ENCODE data around the gene ERLIN1. TPM values are rescaled to one million over a fixed set of nuclear protein-coding genes. Genes with fewer than 3 reads are reported as not detected.

Gene ERLIN1
- polyA plus RNA-seq: 10 to 100 TPM in 2 of 4 donors, 1 to 10 TPM in 2; 6.5 to 88.5 (median 19.0) TPM
- long read RNA-seq, donor 1, full-length matches to known transcripts: 17 of 51 reads
- long read RNA-seq, donor 1, partial matches to known transcripts: 25 of 51 reads
- long read RNA-seq, donor 1, other reads (novel, unspliced or antisense): 9 of 51 reads
- long read RNA-seq, donor 2, partial matches to known transcripts: 0 of 1 reads
- long read RNA-seq, donor 2, other reads (novel, unspliced or antisense): 0 of 1 reads
- long read RNA-seq, donor 3, full-length matches to known transcripts: 3 of 3 reads
- long read RNA-seq, donor 3, partial matches to known transcripts: 0 of 3 reads
- long read RNA-seq, donor 3, other reads (novel, unspliced or antisense): 0 of 3 reads
- long read RNA-seq, donor 4: 0 reads
- long read RNA-seq, donor 5, partial matches to known transcripts: 5 of 7 reads
- long read RNA-seq, donor 5, other reads (novel, unspliced or antisense): 0 of 7 reads
- long read RNA-seq, donor 6, transcript ERLIN1-202 (12 exons, 1,453 nt): major isoform, 5 of 11 reads
- long read RNA-seq, donor 6, partial matches to known transcripts: 6 of 11 reads
- long read RNA-seq, donor 6, other reads (novel, unspliced or antisense): 0 of 11 reads
- long read RNA-seq, donor 7: 0 reads
- long read RNA-seq, donor 8, partial matches to known transcripts: 0 of 1 reads
- long read RNA-seq, donor 8, other reads (novel, unspliced or antisense): 0 of 1 reads
- long read RNA-seq, donor 9, partial matches to known transcripts: 0 of 2 reads
- long read RNA-seq, donor 9, other reads (novel, unspliced or antisense): 0 of 2 reads
- long read RNA-seq, donor 10, full-length matches to known transcripts: 7 of 13 reads
- long read RNA-seq, donor 10, partial matches to known transcripts: 0 of 13 reads
- long read RNA-seq, donor 10, other reads (novel, unspliced or antisense): 6 of 13 reads

DNA sequence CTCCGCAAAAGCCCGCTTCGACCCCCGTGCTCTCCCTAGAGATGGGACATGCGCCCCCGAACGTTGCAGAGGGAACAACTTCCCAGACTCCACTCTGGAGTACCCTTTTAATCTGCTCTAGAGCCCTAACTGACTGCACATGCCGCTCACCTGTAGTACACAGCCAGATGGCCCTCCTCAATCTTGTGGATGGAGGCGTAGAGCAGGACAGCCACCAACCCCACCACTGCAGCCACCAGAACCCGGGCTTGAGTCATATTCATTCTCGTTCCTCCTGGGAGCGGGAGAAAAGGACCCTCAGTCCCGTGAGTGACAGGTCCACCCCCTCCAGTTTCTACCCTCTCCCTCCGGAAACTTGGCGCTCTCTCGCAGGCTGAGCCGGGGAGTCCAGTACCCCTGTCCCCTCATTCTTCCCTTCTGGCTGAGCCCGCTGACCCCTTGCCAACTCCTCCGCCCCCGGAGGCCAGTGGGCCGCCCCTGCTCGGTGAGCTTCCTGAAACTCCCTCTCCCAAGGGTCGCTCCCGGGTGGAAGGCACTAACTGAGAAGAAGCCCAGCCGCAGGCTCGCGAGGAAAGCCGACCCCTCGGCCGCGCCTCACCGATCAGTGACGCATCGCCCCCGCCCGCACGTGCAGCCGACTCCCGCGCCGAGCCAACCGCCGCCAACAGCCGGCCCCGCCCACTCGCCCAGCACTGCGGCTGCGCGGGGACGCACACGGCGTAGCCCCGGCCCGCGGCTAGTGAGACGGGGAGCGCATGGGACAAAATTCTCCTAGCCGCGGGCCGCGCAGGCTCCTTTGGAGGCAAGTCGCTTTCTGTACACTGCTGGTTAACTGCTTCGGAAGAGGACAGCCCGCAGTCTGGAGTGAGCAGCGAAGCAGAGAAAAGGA is at the start of gene ERLIN1:
TSS of gene ERLIN1 (minus strand) at position 666 of the 889 bp plus-strand sequence. CDS start at position 263, 403 bp downstream.
- 0 to 1% (median 0%) methylated on average over 65 of the region's 65 CpGs for WGBS, 3 donors
- Histone ChIP-seq H3K36me3 (ENCODE audit: control insufficient read depth in 3 of 3, insufficient read depth in 2 of 3, low read depth in 1 of 3, low read length in 3 of 3) (peaks cover 0 to 16% (median 3%) of the 10 kb centered on the region in 3 donors), H3K4me3 (ENCODE audit: low read depth in 1 of 3, low read length in 3 of 3) (peak within 1 kb of the TSS; percentile 53 to 97 (median 80)), H3K9me3 (ENCODE audit: control insufficient read depth in 2 of 2, insufficient read depth in 1 of 2, low read depth in 1 of 2, low read length in 1 of 2) (no peaks in the 10 kb centered on the region), H3K27ac (ENCODE audit: low read depth in 1 of 3, low read length in 2 of 3) (peak within 1 kb of the TSS; percentile 77 to 96 (median 88)), H3K27me3 (ENCODE audit: control insufficient read depth in 3 of 3, insufficient read depth in 3 of 3, low read length in 3 of 3) (no peaks in the 10 kb centered on the region), H3K4me1 (ENCODE audit: control insufficient read depth in 3 of 3, insufficient read depth in 2 of 3, low read depth in 1 of 3, low read length in 2 of 3) (peaks cover 3 to 30% (median 9%) of the 10 kb centered on the region in 3 donors)
- FAIRE-seq (no peak), DNase-seq (peak; percentile 95 to 97)

DNA sequence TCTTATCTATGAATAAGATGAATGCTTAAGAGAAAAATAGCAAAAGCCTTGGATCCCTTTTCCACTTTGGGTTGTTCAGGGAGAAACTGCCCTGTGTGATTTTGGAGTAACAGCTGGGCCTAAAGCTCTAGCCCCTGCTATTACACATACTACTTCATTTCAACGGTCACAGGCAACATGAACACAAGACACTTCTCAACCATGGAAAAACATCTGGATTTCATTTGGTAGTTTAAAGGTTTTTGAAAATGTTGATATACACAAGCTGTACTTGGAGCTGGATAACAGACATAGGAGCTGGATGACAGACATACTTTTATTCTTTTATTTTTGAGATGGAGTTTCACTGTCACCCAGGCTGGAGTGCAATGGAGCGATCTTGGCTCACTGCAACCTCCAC is 46.3 kb upstream of the ERLIN1 start:
- peaks cover 0 to 2% (median 0%) of the 10 kb centered on the region in 3 donors for H3K4me1 ChIP-seq (ENCODE audit: control insufficient read depth in 3 of 3, insufficient read depth in 2 of 3, low read depth in 1 of 3, low read length in 2 of 3)
- WGBS, 3 donors: 82 to 94% (median 84%) methylated on average over 2 of the region's 2 CpGs
- H3K27ac ChIP-seq (ENCODE audit: low read depth in 1 of 3, low read length in 2 of 3): no peak overlapping the region
- H3K36me3 ChIP-seq (ENCODE audit: control insufficient read depth in 3 of 3, insufficient read depth in 2 of 3, low read depth in 1 of 3, low read length in 3 of 3): peaks cover 2 to 23% (median 14%) of the 10 kb centered on the region in 3 donors
- no peak for FAIRE-seq
- H3K4me3 ChIP-seq (ENCODE audit: low read depth in 1 of 3, low read length in 3 of 3): no peak overlapping the region
- no peaks in the 10 kb centered on the region for H3K9me3 ChIP-seq (ENCODE audit: control insufficient read depth in 2 of 2, insufficient read depth in 1 of 2, low read depth in 1 of 2, low read length in 1 of 2)
- H3K27me3 ChIP-seq (ENCODE audit: control insufficient read depth in 3 of 3, insufficient read depth in 3 of 3, low read length in 3 of 3): no peaks in the 10 kb centered on the region
- no peak for DNase-seq

DNA sequence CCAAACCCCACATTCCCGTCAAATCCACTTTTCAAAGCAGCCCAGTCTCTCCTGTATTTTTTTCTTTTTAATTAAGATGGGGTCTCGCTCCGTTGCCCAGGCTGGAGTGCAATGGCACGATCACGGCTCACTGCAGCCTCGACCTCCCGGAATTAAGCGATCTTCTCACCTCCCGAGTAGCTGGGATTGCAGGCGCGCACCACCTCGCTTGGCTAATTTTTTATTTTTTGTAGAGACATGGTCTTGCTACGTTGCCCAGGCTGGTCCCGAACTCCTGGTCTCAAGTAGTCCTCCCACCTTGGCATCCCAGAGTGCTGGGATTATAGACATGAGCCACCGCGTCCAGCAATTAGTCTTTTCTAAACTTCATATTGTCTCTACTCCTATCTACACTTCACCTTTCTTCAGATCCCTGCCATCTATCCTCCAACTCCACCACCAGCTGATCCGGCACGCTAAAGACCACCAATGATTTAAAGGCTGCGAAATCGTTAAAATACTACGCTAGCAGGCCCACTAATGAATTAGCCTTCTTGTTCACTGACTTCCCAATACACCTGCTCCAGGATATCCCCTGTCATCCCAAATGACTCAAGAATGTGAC is 44.1 kb upstream of the ERLIN1 start:
- peak overlapping the region; percentile 59 to 76 (median 70) for H3K27ac ChIP-seq (ENCODE audit: low read depth in 1 of 3, low read length in 2 of 3)
- H3K36me3 ChIP-seq (ENCODE audit: control insufficient read depth in 3 of 3, insufficient read depth in 2 of 3, low read depth in 1 of 3, low read length in 3 of 3): peaks cover 0 to 13% (median 8%) of the 10 kb centered on the region in 3 donors
- H3K9me3 ChIP-seq (ENCODE audit: control insufficient read depth in 2 of 2, insufficient read depth in 1 of 2, low read depth in 1 of 2, low read length in 1 of 2): no peaks in the 10 kb centered on the region
- WGBS, 3 donors: 60 to 65% (median 64%) methylated on average over 21 of the region's 21 CpGs
- peaks cover 0 to 2% (median 0%) of the 10 kb centered on the region in 3 donors for H3K4me1 ChIP-seq (ENCODE audit: control insufficient read depth in 3 of 3, insufficient read depth in 2 of 3, low read depth in 1 of 3, low read length in 2 of 3)
- DNase-seq (no peak), FAIRE-seq (no peak)
- H3K4me3 ChIP-seq (ENCODE audit: low read depth in 1 of 3, low read length in 3 of 3): peak overlapping the region; percentile 91 to 96 (median 92)
- no peaks in the 10 kb centered on the region for H3K27me3 ChIP-seq (ENCODE audit: control insufficient read depth in 3 of 3, insufficient read depth in 3 of 3, low read length in 3 of 3)

DNA sequence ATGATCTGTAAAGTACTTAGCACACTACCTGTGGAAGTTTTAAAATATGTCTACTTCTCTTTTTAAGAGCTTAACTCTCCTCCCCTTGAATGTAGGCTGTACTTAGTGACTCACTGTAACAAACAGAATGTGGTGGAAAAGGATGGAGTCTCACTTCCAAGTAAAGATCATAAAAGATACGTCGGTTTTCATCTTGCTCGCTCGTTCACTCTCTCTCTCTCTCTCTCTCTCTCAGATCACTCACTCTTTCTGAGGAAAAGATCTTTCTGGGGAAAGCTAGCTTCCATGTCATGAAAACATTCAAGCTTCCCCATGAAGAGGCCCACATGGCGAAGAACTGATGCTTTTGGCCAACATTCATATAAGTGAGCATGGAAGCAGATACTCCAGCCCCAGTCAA is 38.0 kb upstream of the ERLIN1 start:
- FAIRE-seq: no peak
- H3K36me3 ChIP-seq (ENCODE audit: control insufficient read depth in 3 of 3, insufficient read depth in 2 of 3, low read depth in 1 of 3, low read length in 3 of 3): peaks cover 3 to 15% (median 3%) of the 10 kb centered on the region in 3 donors
- WGBS, 3 donors: 76 to 78% (median 78%) methylated on average over 5 of the region's 5 CpGs

DNA sequence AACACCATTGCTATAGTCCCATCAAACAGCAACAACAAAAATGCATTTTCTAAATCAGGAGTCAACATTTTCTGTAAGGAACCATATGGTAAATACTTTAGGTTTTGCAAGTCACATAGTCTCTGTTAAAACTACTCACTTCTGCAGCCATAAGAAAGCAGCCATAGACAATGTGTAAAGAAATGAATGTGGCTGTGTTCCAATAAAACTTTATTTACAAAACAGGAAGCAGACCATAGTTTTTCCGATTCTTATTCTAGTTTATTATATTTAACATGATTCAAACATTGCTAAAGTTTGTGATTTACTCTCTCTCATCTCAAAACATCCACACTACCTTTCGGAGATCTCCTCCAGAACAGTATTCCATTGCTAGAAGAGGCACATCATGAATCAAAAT is 36.7 kb upstream of the ERLIN1 start:
- FAIRE-seq: no peak

More for the DNA sequence above, 38.0 kb upstream of the ERLIN1 start:
- Histone ChIP-seq H3K27ac (ENCODE audit: low read depth in 1 of 3, low read length in 2 of 3) (no peak overlapping the region), H3K27me3 (ENCODE audit: control insufficient read depth in 3 of 3, insufficient read depth in 3 of 3, low read length in 3 of 3) (no peaks in the 10 kb centered on the region), H3K4me3 (ENCODE audit: low read depth in 1 of 3, low read length in 3 of 3) (no peak overlapping the region), H3K4me1 (ENCODE audit: control insufficient read depth in 3 of 3, insufficient read depth in 2 of 3, low read depth in 1 of 3, low read length in 2 of 3) (no peaks in the 10 kb centered on the region), H3K9me3 (ENCODE audit: control insufficient read depth in 2 of 2, insufficient read depth in 1 of 2, low read depth in 1 of 2, low read length in 1 of 2) (no peaks in the 10 kb centered on the region)
- DNase-seq: no peak

DNA sequence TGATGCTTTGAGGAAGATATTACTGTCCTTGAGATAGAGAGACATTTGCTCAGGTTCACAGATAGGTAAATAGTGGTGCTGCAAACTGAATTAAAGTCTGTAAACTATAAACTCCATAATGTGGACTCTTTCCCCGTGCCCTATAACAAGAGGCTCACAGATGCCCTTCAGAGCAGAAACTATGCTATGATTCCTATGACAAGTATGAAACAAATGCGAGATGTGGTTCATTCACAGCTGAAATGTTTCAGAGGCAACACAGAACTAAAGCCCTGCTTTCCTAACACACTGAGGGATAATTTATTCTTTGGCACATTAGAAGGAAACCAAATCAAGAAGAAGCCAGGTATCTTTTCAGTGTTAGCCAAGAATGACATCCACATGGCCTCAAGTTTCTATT is 30.2 kb upstream of the ERLIN1 start:
- H3K36me3 ChIP-seq (ENCODE audit: control insufficient read depth in 3 of 3, insufficient read depth in 2 of 3, low read depth in 1 of 3, low read length in 3 of 3): peaks cover 8 to 23% (median 10%) of the 10 kb centered on the region in 3 donors
- FAIRE-seq (no peak), DNase-seq (no peak)
- H3K9me3 ChIP-seq (ENCODE audit: control insufficient read depth in 2 of 2, insufficient read depth in 1 of 2, low read depth in 1 of 2, low read length in 1 of 2): no peaks in the 10 kb centered on the region
- 94 to 95% (median 95%) methylated on average over 2 of the region's 2 CpGs for WGBS, 3 donors
- H3K4me1 ChIP-seq (ENCODE audit: control insufficient read depth in 3 of 3, insufficient read depth in 2 of 3, low read depth in 1 of 3, low read length in 2 of 3): no peaks in the 10 kb centered on the region
- H3K4me3 ChIP-seq (ENCODE audit: low read depth in 1 of 3, low read length in 3 of 3): no peak overlapping the region
- no peaks in the 10 kb centered on the region for H3K27me3 ChIP-seq (ENCODE audit: control insufficient read depth in 3 of 3, insufficient read depth in 3 of 3, low read length in 3 of 3)
- H3K27ac ChIP-seq (ENCODE audit: low read depth in 1 of 3, low read length in 2 of 3): no peak overlapping the region

More for the DNA sequence above, 36.7 kb upstream of the ERLIN1 start:
- 94 to 97% (median 95%) methylated on average over 2 of the region's 2 CpGs for WGBS, 3 donors
- Histone ChIP-seq H3K27ac (ENCODE audit: low read depth in 1 of 3, low read length in 2 of 3) (no peak overlapping the region), H3K9me3 (ENCODE audit: control insufficient read depth in 2 of 2, insufficient read depth in 1 of 2, low read depth in 1 of 2, low read length in 1 of 2) (no peaks in the 10 kb centered on the region), H3K36me3 (ENCODE audit: control insufficient read depth in 3 of 3, insufficient read depth in 2 of 3, low read depth in 1 of 3, low read length in 3 of 3) (peaks cover 5 to 17% (median 8%) of the 10 kb centered on the region in 3 donors), H3K4me3 (ENCODE audit: low read depth in 1 of 3, low read length in 3 of 3) (no peak overlapping the region), H3K4me1 (ENCODE audit: control insufficient read depth in 3 of 3, insufficient read depth in 2 of 3, low read depth in 1 of 3, low read length in 2 of 3) (no peaks in the 10 kb centered on the region), H3K27me3 (ENCODE audit: control insufficient read depth in 3 of 3, insufficient read depth in 3 of 3, low read length in 3 of 3) (no peaks in the 10 kb centered on the region)
- no peak for DNase-seq

DNA sequence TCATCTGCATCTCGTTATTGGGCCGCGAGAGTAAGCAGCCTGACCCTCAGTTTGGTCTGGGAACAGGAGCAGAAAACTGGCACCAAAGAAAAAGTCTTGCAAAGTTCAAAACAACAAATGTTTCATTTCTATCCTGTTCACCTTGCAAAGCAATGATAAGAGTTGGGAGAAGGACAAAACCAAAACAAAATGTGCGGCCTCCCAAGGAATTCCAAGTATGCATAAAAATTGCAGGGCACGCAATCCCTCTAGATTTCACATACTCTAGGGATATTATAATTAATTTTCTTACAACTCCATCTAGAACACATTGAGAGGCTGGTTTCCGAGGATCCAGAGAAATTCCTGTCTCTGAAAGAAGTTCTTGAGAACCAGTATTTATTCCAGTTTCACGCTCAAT is 23.5 kb upstream of the ERLIN1 start:
- Histone ChIP-seq H3K27ac (ENCODE audit: low read depth in 1 of 3, low read length in 2 of 3) (no peak overlapping the region), H3K27me3 (ENCODE audit: control insufficient read depth in 3 of 3, insufficient read depth in 3 of 3, low read length in 3 of 3) (no peaks in the 10 kb centered on the region), H3K36me3 (ENCODE audit: control insufficient read depth in 3 of 3, insufficient read depth in 2 of 3, low read depth in 1 of 3, low read length in 3 of 3) (peaks cover 11 to 29% (median 17%) of the 10 kb centered on the region in 3 donors), H3K4me1 (ENCODE audit: control insufficient read depth in 3 of 3, insufficient read depth in 2 of 3, low read depth in 1 of 3, low read length in 2 of 3) (no peaks in the 10 kb centered on the region), H3K4me3 (ENCODE audit: low read depth in 1 of 3, low read length in 3 of 3) (no peak overlapping the region), H3K9me3 (ENCODE audit: control insufficient read depth in 2 of 2, insufficient read depth in 1 of 2, low read depth in 1 of 2, low read length in 1 of 2) (no peaks in the 10 kb centered on the region)
- no peak for DNase-seq
- no peak for FAIRE-seq
- WGBS, 3 donors: 89 to 96% (median 95%) methylated on average over 7 of the region's 7 CpGs
